Hepatocyte (in vitro differentiated cells): ENCODE data around the gene ADD1. TPM values are rescaled to one million over a fixed set of nuclear protein-coding genes. Genes with fewer than 3 reads are reported as not detected.

Source experiments
- DNase-seq: peaks from one replicate; pipeline ENCODE4 v3.0.0-alpha.2; 2016; ENCODE audit warnings: low spot score
- H2AFZ ChIP-seq: fragments of 200-600 bp; sonication (generic); 2 replicates; pipeline ENCODE4 v1.6.0; 2016; ENCODE audit warnings: antibody characterized with exemption, mild to moderate bottlenecking
- H3K27ac ChIP-seq: fragments of 200-600 bp; sonication (generic); 2 replicates; pipeline ENCODE4 v1.5.1; 2016; ENCODE audit warnings: mild to moderate bottlenecking
- H3K27me3 ChIP-seq: fragments of 200-600 bp; sonication (generic); 2 replicates; pipeline ENCODE4 v1.6.1; 2016
- H3K36me3 ChIP-seq: fragments of 200-600 bp; sonication (generic); replicated peaks from 2 replicates; pipeline ENCODE4 v1.5.1; 2016; ENCODE audit warnings: low read depth; ENCODE audit not compliant: insufficient read depth
- H3K4me1 ChIP-seq: fragments of 200-600 bp; sonication (generic); 2 replicates; pipeline ENCODE4 v1.5.1; 2016; ENCODE audit warnings: mild to moderate bottlenecking, moderate library complexity; ENCODE audit not compliant: insufficient read depth
- H3K4me2 ChIP-seq: fragments of 200-600 bp; sonication (generic); 2 replicates; pipeline ENCODE4 v1.6.0; 2016
- H3K4me3 ChIP-seq: fragments of 200-600 bp; sonication (generic); 2 replicates; pipeline ENCODE4 v1.5.1; 2016; ENCODE audit warnings: mild to moderate bottlenecking
- H3K79me2 ChIP-seq: fragments of 200-600 bp; sonication (generic); 2 replicates; pipeline ENCODE4 v1.6.0; 2017; ENCODE audit warnings: mild to moderate bottlenecking
- H3K9me2 ChIP-seq: fragments of 200-600 bp; sonication (generic); replicated peaks from 2 replicates; pipeline ENCODE4 v1.6.0; 2017; ENCODE audit warnings: mild to moderate bottlenecking; ENCODE audit not compliant: insufficient read depth
- H3K9me3 ChIP-seq: fragments of 200-600 bp; sonication (generic); 2 replicates; pipeline ENCODE4 v1.5.1; 2016; ENCODE audit warnings: low read depth, mild to moderate bottlenecking
- H4K20me1 ChIP-seq: fragments of 200-600 bp; sonication (generic); 2 replicates; pipeline ENCODE4 v1.6.0; 2016; ENCODE audit warnings: mild to moderate bottlenecking; ENCODE audit not compliant: insufficient read depth, poor library complexity, severe bottlenecking
- EZH2 ChIP-seq: fragments of 200-600 bp; sonication (generic); IDR thresholded peaks from 2 replicates; pipeline ENCODE4 v1.6.1; 2016; ENCODE audit warnings: antibody characterized with exemption, mild to moderate bottlenecking, borderline replicate concordance
- EZH2phosphoT487 ChIP-seq: fragments of 200-600 bp; sonication (generic); IDR thresholded peaks from one replicate; pipeline ENCODE4 v1.6.1; 2018; ENCODE audit warnings: antibody characterized with exemption, mild to moderate bottlenecking, low read depth, moderate library complexity; ENCODE audit not compliant: unreplicated experiment, severe bottlenecking
- WGBS: methylation state at CpG from one replicate; pipeline ENCODE4 v1.1.6; 2016; ENCODE audit warnings: low lambda C conversion rate; ENCODE audit errors: missing lambda C conversion rate; 5-methylcytosine and 5-hydroxymethylcytosine counted together
- polyA plus RNA-seq: library from polyadenylated mRNA; unstranded; fragments of >200 nt; fragmentation: Nextera tagmentation; extraction: Ambion mirVana; gene quantifications from 2 replicates; pipeline ENCODE4 v1.2.1, GENCODE V29; 2016
- total RNA-seq: library from RNA; depleted of rRNA; stranded (reverse); fragments of >200 nt; gene quantifications from 2 replicates; pipeline ENCODE4 v1.2.3, GENCODE V29; 2014
- TF ChIP-seq, protein P1 (sequence below): fragments of 200-600 bp; sonication (generic); IDR thresholded peaks from 2 replicates; pipeline ENCODE4 v1.5.1; 2016; ENCODE audit warnings: antibody characterized with exemption, mild to moderate bottlenecking; ENCODE audit not compliant: poor library complexity

Gene ADD1
- total and polyA plus RNA-seq, 2 experiments from 2014 or later: 179 to 208 TPM

DNA sequence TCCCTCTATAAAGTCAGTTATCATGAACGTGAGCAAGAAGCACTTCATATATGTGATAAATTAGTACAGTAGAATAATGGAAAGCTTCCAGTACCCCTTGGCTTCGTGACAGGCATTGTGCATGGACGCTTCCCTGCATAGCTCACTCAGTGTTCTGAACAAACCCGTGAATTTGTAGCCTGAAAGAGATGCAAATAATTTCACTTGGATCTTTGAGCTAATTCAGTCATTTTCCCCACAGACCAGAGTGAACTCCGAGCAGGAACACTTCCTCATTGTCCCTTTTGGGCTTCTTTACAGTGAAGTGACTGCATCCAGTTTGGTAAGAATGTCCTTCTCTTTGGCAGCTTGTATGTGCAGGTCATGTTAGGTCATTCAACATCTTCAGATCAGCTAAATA lies 50.1 kb downstream of the ADD1 start:
- Histone ChIP-seq H3K4me1 (no peaks in the 10 kb centered on the region), H3K27ac (no peak overlapping the region), H2AFZ (no peak overlapping the region), H3K36me3 (no peaks in the 10 kb centered on the region), H3K4me3 (no peak overlapping the region), H3K27me3 (no peaks in the 10 kb centered on the region), H3K9me3 (no peaks in the 10 kb centered on the region), H3K9me2 (no peaks in the 10 kb centered on the region), H3K79me2 (peaks cover 41% of the 10 kb centered on the region), H4K20me1 (peaks cover 3% of the 10 kb centered on the region), H3K4me2 (no peak overlapping the region)
- no peak for DNase-seq
- TF ChIP-seq, protein P1, sequence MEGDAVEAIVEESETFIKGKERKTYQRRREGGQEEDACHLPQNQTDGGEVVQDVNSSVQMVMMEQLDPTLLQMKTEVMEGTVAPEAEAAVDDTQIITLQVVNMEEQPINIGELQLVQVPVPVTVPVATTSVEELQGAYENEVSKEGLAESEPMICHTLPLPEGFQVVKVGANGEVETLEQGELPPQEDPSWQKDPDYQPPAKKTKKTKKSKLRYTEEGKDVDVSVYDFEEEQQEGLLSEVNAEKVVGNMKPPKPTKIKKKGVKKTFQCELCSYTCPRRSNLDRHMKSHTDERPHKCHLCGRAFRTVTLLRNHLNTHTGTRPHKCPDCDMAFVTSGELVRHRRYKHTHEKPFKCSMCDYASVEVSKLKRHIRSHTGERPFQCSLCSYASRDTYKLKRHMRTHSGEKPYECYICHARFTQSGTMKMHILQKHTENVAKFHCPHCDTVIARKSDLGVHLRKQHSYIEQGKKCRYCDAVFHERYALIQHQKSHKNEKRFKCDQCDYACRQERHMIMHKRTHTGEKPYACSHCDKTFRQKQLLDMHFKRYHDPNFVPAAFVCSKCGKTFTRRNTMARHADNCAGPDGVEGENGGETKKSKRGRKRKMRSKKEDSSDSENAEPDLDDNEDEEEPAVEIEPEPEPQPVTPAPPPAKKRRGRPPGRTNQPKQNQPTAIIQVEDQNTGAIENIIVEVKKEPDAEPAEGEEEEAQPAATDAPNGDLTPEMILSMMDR: no peak
- TF ChIP-seq EZH2 (no peak), EZH2phosphoT487 (no peak)
- WGBS: 88% methylated on average over 5 of the region's 5 CpGs

DNA sequence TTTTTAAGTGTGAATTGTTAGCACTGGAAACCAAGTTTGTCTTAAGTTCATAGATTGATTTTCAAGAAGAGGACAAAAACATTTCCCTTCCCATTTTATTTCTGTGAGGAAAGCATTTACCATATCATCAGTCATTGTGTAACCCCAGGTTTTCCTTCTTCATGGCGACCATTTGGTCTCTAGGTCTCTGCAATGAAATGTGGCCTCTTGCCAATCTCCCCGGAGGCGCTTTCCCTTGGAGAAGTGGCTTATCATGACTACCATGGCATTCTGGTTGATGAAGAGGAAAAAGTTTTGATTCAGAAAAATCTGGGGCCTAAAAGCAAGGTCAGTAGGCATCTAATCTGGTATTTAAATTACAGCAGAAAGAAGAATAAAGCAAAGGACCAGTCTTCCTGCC lies 54.4 kb downstream of the ADD1 start:
- DNase-seq: no peak
- Histone ChIP-seq H3K9me3 (no peaks in the 10 kb centered on the region), H4K20me1 (no peaks in the 10 kb centered on the region), H3K27me3 (no peaks in the 10 kb centered on the region), H3K36me3 (no peaks in the 10 kb centered on the region), H3K27ac (no peak overlapping the region), H2AFZ (no peak overlapping the region), H3K4me1 (no peaks in the 10 kb centered on the region), H3K4me3 (no peak overlapping the region), H3K9me2 (no peaks in the 10 kb centered on the region), H3K4me2 (no peak overlapping the region), H3K79me2 (peaks cover 10% of the 10 kb centered on the region)
- WGBS: 91% methylated on average over 3 of the region's 3 CpGs
- TF ChIP-seq EZH2: no peak
- TF ChIP-seq, protein P1: no peak
- TF ChIP-seq EZH2phosphoT487: no peak

DNA sequence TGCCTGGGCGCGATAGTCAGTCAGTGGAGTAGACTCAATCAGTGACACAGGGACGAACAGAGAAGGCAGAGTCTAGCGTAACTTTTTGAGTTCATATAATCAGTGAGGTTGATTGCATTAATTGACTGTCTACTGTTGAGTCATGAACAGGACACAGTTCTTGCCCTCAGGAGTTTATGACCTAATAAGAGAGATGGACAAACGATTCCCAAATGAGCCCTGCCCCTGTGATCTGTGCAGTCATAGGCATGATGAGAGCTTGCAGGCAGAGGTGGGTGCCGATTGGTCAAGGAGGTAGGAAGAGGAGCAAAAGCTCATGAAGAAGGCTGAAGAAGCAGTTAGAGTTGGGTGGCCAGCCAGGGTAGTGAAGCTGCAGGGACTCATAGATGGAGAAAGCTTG lies 57.1 kb downstream of the ADD1 start:
- H3K27ac ChIP-seq: no peak overlapping the region
- TF ChIP-seq EZH2phosphoT487 (no peak), EZH2 (no peak)
- TF ChIP-seq, protein P1: no peak
- no peaks in the 10 kb centered on the region for H3K4me1 ChIP-seq
- H3K9me2 ChIP-seq: no peaks in the 10 kb centered on the region
- no peaks in the 10 kb centered on the region for H4K20me1 ChIP-seq
- no peaks in the 10 kb centered on the region for H3K27me3 ChIP-seq
- H3K4me3 ChIP-seq: no peak overlapping the region
- no peaks in the 10 kb centered on the region for H3K79me2 ChIP-seq
- WGBS: 98% methylated on average over 6 of the region's 6 CpGs
- no peak for DNase-seq
- H2AFZ ChIP-seq: no peak overlapping the region
- H3K9me3 ChIP-seq: no peaks in the 10 kb centered on the region
- no peak overlapping the region for H3K4me2 ChIP-seq
- H3K36me3 ChIP-seq: peaks cover 10% of the 10 kb centered on the region

DNA sequence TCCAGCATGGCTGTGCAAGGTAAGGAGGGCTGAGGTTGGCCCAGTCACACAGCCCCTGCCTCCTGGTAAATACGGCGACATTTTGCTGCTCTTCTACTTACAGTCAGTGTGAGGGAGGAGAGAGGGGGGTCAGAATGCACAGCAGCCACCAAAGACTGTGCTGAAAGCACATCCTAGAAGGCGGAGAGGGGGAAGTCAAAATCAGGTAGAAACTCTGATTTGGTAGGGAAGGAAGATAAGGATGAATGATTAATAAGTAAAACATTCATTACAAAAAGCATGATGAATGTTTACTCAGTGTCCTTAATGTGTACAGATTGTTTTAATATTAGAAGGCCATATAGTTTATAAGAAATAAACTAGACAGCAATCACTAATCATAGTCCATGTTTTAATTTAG lies 57.5 kb downstream of the ADD1 start:
- H3K79me2 ChIP-seq: no peaks in the 10 kb centered on the region
- H3K36me3 ChIP-seq: peaks cover 10% of the 10 kb centered on the region
- H3K9me3 ChIP-seq: no peaks in the 10 kb centered on the region
- no peak overlapping the region for H3K4me3 ChIP-seq
- TF ChIP-seq EZH2: no peak
- TF ChIP-seq, protein P1: no peak
- TF ChIP-seq EZH2phosphoT487: no peak
- H3K4me1 ChIP-seq: no peaks in the 10 kb centered on the region
- no peak for DNase-seq
- H2AFZ ChIP-seq: no peak overlapping the region
- no peak overlapping the region for H3K27ac ChIP-seq
- H3K27me3 ChIP-seq: no peaks in the 10 kb centered on the region
- no peak overlapping the region for H3K4me2 ChIP-seq
- no peaks in the 10 kb centered on the region for H3K9me2 ChIP-seq
- WGBS: 98% methylated on average over 3 of the region's 3 CpGs
- no peaks in the 10 kb centered on the region for H4K20me1 ChIP-seq
